DMS114 treated with DMSO at 0.1 percent for 48 hours (cell line): ENCODE results near the gene SNAI3.

Source experiments
- DNase-seq: peaks from one replicate; lab custom pipeline; 2025; ENCODE audit not compliant: unreplicated experiment; lab: John Stamatoyannopoulos, UW

The SNAI3 gene

DNA sequence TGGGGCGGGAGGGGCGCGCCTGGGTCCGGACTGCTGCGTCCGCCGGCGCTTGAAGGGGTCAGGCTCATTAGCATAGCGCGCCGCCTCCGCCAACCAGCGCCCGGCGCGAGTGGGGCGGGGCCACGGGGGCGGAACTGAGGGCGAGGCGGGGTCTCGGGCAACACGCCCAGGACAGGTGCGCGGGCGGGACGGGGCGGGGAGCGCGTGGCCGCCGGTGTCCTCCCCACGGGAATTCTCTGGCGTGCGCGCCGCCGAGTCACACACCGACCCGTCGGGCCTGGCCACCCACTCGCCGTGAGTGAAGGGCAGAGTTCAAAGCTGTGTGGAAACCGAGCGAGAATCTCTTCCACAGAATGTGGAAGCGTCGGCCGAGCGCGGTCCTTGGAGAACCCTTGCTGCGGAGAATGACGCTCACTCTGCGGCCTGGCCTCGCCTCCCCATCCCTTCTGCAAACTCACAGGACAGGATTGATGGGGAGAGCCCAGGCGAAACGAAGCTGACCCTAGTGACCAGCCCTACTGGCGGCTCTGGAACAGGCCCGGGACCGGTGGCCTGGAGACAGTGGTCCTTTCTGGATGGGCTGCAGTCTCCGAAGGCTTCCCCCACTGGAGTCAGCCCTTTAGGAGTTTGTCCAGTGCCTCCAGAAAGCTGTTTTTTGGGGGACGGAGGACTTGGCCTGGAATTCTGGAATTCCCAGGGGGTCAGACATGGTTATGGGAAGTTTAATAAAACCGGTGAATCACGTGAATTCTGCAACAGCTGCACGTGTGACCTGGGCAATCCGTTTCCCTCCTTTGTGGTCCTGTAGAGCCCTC is at the start of gene SNAI3:
SNAI3 (minus strand) TSS at position 69 of the 815 bp plus-strand sequence. CDS start 101 bp downstream, outside the sequence.
- peak; percentile 35 for DNase-seq

GRCh38 chr16:88736088-88736487 is 49.8 kb upstream of the SNAI3 start:
- no peak for DNase-seq

- DNase-seq: no peak
Measured at GRCh38 chr16:88735616-88736015, 49.3 kb upstream of the SNAI3 start.

- no peak for DNase-seq
Measured at GRCh38 chr16:88735121-88735520, 48.8 kb upstream of the SNAI3 start.

DNA sequence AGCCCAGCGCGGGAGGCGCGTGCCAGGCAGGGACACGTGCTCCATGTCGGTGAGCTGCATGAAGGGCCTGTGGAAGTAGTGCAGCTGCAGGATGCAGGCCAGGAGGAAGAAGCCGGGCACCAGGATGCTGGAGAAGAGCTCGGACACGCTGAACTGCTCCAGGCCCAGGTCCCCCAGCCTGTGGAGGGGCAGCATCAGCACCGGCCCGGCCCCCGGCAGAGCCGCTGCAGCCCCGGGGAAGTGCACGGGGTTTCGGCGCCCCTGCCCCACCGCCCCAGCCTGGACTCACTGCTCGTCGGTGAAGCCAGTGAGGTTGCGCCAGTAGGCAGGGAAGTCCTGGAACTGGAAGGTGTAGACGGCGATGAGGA is 48.0 kb upstream of the SNAI3 start:
- no peak for DNase-seq

GRCh38 chr16:88733630-88734360 is 47.5 kb upstream of the SNAI3 start:
- no peak for DNase-seq

DNA sequence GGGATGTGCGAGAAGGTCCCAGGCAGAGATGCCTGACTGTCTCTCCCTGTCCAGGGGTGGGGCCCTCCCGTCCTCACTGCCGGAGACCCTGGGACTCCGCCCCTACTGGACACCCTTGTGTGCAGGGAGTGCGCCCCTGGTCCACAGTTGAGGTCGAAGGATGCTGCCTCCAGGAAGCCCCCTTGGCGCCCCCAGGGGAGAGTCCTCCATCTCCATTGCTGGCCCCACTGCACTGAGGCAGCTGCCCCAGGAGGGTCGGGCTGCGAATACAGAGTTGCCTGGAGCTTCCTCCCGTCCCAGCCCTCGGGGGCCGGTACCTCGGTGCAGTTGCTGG is 46.6 kb upstream of the SNAI3 start:
- DNase-seq: no peak

DNA sequence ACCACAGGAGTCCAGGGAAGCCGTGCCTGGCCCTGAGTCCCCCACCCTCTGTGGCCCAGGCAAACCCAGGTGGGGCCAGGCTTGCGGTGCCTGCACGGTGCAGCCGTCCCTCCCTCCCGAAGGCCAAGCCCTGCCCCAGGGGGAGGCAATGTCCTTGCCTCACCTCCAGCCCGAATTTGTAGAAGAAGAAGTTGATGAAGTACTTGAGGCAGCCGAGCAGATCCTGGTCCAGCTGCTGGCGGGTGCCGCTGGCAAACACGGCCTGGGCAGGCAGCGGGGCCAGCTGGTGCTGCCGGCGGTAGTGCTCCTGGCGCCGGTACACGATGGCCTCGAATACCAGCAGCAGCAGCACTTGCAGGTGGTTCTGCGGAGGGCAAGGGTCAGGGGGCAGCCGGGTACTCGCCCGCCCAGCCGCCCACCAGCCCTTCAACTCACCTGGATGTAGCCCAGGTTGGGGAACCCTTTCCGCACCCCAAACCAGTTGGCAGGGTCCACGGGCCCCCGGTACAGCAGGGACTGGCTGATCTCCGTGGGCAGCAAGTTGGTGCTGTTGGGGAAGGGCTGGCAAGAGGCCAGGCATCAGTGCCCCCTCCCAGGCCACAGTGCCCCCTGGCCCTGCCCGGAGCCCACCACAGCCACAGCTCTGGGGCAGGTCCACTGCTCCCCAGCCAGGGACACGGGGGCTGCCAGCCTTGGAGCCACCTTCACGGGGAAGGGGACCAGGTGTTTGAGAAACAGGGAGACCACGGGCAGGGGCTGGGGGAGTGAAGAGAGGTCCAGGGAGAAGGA is 46.1 kb upstream of the SNAI3 start:
- no peak for DNase-seq

DNA sequence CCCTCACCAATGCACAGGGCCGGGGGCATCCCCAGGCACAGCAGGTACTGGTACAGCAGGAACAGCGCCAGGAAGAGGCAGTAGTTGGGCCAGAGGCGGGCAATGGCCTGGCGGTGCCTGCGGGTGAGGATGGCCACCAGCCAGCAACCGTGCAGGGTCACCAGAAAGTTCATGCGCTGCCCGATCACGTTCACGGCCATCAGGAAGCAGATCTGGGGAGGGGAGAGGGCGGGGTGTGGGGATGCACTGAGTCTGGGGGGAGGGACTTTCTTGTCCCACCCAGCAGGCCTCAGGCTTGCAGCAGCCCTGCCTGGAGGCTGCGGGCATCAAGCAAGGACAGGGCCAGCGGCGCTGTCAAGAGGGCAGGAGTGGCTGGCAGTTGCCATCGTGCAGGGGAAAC is 45.4 kb upstream of the SNAI3 start:
- DNase-seq: no peak

DNA sequence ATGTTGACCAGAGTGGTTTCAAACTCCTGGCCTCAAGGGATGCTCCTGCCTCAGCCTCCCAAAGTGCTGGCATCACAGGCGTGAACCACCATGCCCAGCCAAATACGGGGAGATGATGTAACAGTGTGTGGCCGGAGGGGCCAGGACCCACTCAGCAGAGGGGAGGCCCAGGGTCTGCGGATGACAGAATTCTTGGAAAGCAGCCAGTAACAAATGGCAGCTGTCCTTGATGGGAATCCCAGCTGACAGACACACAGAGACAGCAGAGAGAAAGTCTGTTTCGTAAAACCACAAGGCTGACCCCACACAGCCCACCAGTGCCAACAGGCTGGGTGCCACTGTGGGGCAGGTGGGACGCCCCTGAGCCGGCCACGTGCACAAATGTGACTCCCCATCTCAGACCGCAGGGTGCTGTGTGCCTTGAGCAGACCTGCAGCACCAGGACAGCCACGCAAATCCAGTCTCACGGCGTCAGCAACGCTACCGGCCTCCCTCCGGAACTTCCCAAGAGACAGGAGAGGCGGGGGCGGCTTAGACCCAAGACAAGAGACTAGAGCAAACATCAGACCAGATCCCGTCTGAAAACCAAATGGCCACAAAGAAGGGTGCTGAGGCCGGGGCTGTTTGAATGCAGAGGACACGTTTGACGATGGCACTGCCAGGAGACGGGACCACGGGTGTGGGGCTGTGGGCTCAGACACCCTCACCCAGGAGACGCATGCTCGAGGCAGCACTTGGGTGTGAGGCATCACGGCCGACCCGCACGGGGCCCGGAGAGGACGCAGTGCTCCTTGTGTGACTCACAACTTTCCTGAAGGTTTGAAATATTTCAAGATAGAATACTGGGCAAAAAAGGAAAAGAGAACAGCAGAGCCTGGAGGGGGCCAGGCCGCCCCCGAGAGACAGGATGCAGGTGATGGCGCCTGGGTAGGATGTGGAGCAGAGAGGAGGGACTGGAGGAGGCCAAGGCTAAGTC is 44.6 kb upstream of the SNAI3 start:
- DNase-seq: no peak

DNA sequence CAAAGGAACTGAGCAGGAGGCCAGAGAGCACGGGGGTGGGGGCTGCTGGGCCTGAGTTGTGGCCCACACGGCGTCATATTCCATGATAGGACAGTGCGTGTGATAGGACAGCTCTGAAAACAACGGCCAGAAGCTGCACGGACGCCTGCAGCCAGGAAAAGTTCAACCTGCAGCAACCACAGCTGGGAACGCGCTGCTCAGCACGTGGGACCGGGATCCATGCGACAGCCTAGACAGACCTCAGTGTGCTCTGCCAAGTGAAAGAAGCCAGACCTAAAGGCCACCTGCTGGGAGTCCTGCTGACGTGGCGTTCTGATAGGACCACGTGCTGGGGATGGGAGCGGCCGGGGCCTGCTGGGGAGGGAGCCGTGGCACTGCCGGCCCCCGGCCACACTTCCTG is 41.6 kb upstream of the SNAI3 start:
- DNase-seq: no peak

DNA sequence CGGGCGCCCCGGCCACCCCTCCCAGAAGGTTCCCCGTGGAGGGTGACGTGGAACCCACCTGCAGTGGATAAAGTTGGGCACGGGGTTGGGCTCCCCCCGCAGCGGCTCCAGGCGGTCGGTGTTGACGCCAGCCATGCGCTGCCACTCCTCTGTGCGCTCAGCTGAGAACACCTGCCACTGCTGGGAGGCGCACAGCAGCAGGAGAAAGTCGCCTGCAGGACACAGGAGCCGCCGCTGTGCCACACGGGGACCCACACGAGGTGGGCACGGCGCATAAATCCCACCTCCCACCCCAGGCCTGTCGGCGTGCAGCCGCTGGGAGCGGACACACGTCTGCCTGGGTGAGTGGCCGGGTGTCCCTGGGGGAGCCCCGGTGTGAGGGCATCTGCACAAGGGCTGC is 40.7 kb upstream of the SNAI3 start:
- DNase-seq: no peak

DNA sequence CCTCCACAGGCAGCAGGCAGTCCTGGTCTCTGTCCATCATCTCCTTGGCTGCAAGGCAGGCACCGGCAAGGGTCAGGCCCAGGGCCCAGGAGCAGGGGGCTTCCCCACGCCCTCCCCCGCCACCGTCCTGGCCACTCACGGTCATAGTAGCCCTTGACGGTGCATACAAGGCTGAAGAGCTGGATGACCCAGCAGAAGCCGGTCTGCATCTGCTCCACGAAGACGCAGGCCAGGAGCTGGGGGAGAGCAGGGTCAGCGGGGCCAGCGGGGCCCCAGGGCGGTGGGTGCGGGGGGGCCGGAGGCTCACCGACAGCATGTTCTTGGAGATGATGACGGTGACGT is 40.1 kb upstream of the SNAI3 start:
- no peak for DNase-seq

- no peak for DNase-seq
Measured at GRCh38 chr16:88725609-88726407, 39.5 kb upstream of the SNAI3 start.

DNA sequence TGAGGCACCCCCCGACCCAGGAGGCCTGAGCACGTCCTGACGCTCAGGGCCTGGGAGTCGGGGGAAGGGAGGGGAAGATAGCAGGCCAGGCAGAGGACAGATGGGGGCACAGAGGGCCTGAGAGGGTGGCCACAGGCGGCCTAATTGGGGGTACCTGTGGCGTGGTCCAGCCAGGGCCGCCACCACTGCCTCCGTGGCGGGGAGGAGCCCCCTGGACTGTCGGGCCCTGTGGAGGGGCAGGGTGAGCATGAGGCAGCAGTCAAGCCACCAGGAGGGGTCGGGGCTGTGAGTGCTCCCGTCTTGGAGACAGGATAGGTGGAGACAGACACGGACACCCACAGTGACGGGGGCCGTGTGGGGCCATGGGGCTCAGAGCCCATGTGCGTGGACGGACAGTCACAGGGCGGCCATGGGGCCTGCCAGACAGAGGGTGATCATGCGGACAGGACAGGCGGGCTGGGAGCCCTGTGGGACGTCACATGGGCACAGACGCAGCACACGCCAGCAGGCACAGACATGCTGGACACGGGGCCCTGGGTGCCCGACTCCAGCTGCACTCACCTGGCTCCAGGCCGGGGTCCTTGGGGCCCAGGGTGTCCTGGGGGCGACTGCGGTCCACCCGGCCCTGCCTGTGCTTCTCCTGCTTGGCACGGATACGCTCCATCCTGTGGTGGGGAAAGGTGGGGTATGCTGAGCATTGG is 38.7 kb upstream of the SNAI3 start:
- no peak for DNase-seq

DNA sequence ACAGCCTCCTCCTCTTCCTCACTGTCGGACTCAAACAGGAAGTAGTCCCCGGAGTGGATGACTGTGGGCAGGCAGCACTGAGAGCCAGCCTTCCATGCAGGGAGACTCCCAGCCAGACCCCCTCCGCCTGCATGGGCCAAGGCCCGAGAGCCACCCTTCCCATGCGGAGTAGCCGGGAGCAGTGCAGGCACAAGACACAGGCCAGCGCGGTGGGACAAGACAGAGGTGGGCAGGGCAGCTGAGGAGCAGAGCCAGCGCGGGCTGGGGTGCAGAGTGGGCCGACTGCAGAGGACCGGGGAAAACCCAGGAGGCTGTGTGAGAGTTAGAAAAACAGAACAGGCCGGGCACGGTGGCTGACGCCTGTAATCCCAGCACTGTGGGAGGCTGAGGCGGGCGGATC is 37.6 kb upstream of the SNAI3 start:
- no peak for DNase-seq

- DNase-seq: no peak
Measured at GRCh38 chr16:88723507-88723887, 37.2 kb upstream of the SNAI3 start.

GRCh38 chr16:88722784-88723506 is 36.6 kb upstream of the SNAI3 start:
- no peak for DNase-seq
